ENCODE measurements around the gene FANCC.
A peak's percentile ranks its signal among the peaks of the same experiment; 100 is the strongest.

The FANCC gene

GRCh38 chr9:95080961-95081647 lies 236.4 kb downstream of the FANCC start:
- no peak for DNase-seq

- DNase-seq, result no peak
Observed at GRCh38 chr9:95079461-95079860, 238.0 kb downstream of the FANCC start.

GRCh38 chr9:95078939-95079338 lies 238.6 kb downstream of the FANCC start:
- no peak for DNase-seq

GRCh38 chr9:95078511-95078910 lies 239.0 kb downstream of the FANCC start:
- DNase-seq, result no peak

- DNase-seq, result no peak
Observed at GRCh38 chr9:95077766-95078370, 239.6 kb downstream of the FANCC start.

GRCh38 chr9:95077053-95077765 lies 240.3 kb downstream of the FANCC start:
- no peak for DNase-seq

- DNase-seq, result no peak
Observed at GRCh38 chr9:95076696-95077052, 240.8 kb downstream of the FANCC start.

GRCh38 chr9:95075700-95076099 lies 241.8 kb downstream of the FANCC start:
- DNase-seq, result no peak

GRCh38 chr9:95074632-95075031 lies 242.9 kb downstream of the FANCC start:
- no peak for DNase-seq

- no peak for DNase-seq
Observed at GRCh38 chr9:95073918-95074317, 243.6 kb downstream of the FANCC start.

GRCh38 chr9:95073042-95073607 lies 244.4 kb downstream of the FANCC start:
- no peak for DNase-seq

- DNase-seq, result no peak
Observed at GRCh38 chr9:95071925-95072324, 245.6 kb downstream of the FANCC start.

- no peak for DNase-seq
Observed at GRCh38 chr9:95071450-95071849, 246.1 kb downstream of the FANCC start.

GRCh38 chr9:95070549-95071021 lies 246.9 kb downstream of the FANCC start:
- DNase-seq, result no peak

GRCh38 chr9:95067897-95068296 lies 249.6 kb downstream of the FANCC start:
- DNase-seq, result no peak

GRCh38 chr9:95067057-95067456 lies 250.5 kb downstream of the FANCC start:
- no peak for DNase-seq

GRCh38 chr9:95065224-95065623 lies 252.3 kb downstream of the FANCC start:
- DNase-seq, result no peak

GRCh38 chr9:95063300-95063699 lies 254.2 kb downstream of the FANCC start:
- DNase-seq, result no peak

GRCh38 chr9:95062596-95063065 lies 254.9 kb downstream of the FANCC start:
- DNase-seq, result no peak

- no peak for DNase-seq
Observed at GRCh38 chr9:95061916-95062595, 255.5 kb downstream of the FANCC start.

- DNase-seq, result no peak
Observed at GRCh38 chr9:95060916-95061315, 256.6 kb downstream of the FANCC start.

GRCh38 chr9:95060234-95060633 lies 257.3 kb downstream of the FANCC start:
- no peak for DNase-seq

GRCh38 chr9:95058795-95059386 lies 258.6 kb downstream of the FANCC start:
- peak; percentile 53 for DNase-seq

All from fibroblast of skin of right quadriceps (primary cell).